ENCODE measurements around the gene PARP11. TPM values are rescaled to one million over a fixed set of nuclear protein-coding genes. Genes with fewer than 3 reads are reported as not detected.

Gene PARP11
- total RNA-seq, 1 donor from 2014 or later, result 19.0 TPM

GRCh38 chr12:3885277-3886094 is 12.3 kb upstream of the PARP11 start:
- Mint-ChIP-seq H3K4me3 (ENCODE audit: unreplicated experiment) (peak overlapping the region; percentile 6), H3K27me3 (ENCODE audit: unreplicated experiment) (no peaks in the 10 kb centered on the region), H3K36me3 (ENCODE audit: unreplicated experiment) (no peaks in the 10 kb centered on the region), H3K9me3 (ENCODE audit: unreplicated experiment) (peaks cover 2% of the 10 kb centered on the region), H3K4me1 (ENCODE audit: low read depth, unreplicated experiment) (peaks cover 4% of the 10 kb centered on the region), H3K27ac (ENCODE audit: unreplicated experiment) (no peak overlapping the region)
- DNase-seq, result no peak
- peak; percentile 81 for TF ChIP-seq CTCF (IDR thresholded peaks at IDR 0.05; ENCODE audit: partially characterized antibody, unreplicated experiment)

- Mint-ChIP-seq H3K4me1 (ENCODE audit: low read depth, unreplicated experiment) (peaks cover 4% of the 10 kb centered on the region), H3K9me3 (ENCODE audit: unreplicated experiment) (peaks cover 2% of the 10 kb centered on the region), H3K27ac (ENCODE audit: unreplicated experiment) (no peak overlapping the region), H3K27me3 (ENCODE audit: unreplicated experiment) (no peaks in the 10 kb centered on the region), H3K36me3 (ENCODE audit: unreplicated experiment) (no peaks in the 10 kb centered on the region), H3K4me3 (ENCODE audit: unreplicated experiment) (no peak overlapping the region)
- TF ChIP-seq CTCF (IDR thresholded peaks at IDR 0.05; ENCODE audit: partially characterized antibody, unreplicated experiment), result no peak
- DNase-seq, result no peak
These were observed 11.5 kb upstream of the PARP11 start for GRCh38 chr12:3884671-3885070.

GRCh38 chr12:3882896-3883564 is 9.8 kb upstream of the PARP11 start:
- Mint-ChIP-seq H3K4me3 (ENCODE audit: unreplicated experiment) (no peak overlapping the region), H3K27me3 (ENCODE audit: unreplicated experiment) (no peaks in the 10 kb centered on the region), H3K27ac (ENCODE audit: unreplicated experiment) (no peak overlapping the region), H3K9me3 (ENCODE audit: unreplicated experiment) (peaks cover 4% of the 10 kb centered on the region), H3K4me1 (ENCODE audit: low read depth, unreplicated experiment) (peaks cover 4% of the 10 kb centered on the region), H3K36me3 (ENCODE audit: unreplicated experiment) (peaks cover under 1% of the 10 kb centered on the region)
- TF ChIP-seq CTCF (IDR thresholded peaks at IDR 0.05; ENCODE audit: partially characterized antibody, unreplicated experiment), result no peak
- DNase-seq, result no peak

GRCh38 chr12:3882406-3882805 is 9.2 kb upstream of the PARP11 start:
- no peaks in the 10 kb centered on the region for H3K27me3 Mint-ChIP-seq (ENCODE audit: unreplicated experiment)
- H3K4me3 Mint-ChIP-seq (ENCODE audit: unreplicated experiment), result no peak overlapping the region
- H3K36me3 Mint-ChIP-seq (ENCODE audit: unreplicated experiment), result peaks cover 5% of the 10 kb centered on the region
- H3K27ac Mint-ChIP-seq (ENCODE audit: unreplicated experiment), result no peak overlapping the region
- peaks cover 4% of the 10 kb centered on the region for H3K9me3 Mint-ChIP-seq (ENCODE audit: unreplicated experiment)
- TF ChIP-seq CTCF (IDR thresholded peaks at IDR 0.05; ENCODE audit: partially characterized antibody, unreplicated experiment), result no peak
- H3K4me1 Mint-ChIP-seq (ENCODE audit: low read depth, unreplicated experiment), result peaks cover 4% of the 10 kb centered on the region
- no peak for DNase-seq
